K562 (cell line): ENCODE data around the gene CIAO3. TPM values are rescaled to one million over a fixed set of nuclear protein-coding genes. Genes with fewer than 3 reads are reported as not detected.
A peak's percentile ranks its signal among the peaks of the same experiment; 100 is the strongest.

Experiments
- ATF1 ChIP-seq, 2 experiments: fragments of 450-650 bp in 1 of 2; IDR thresholded peaks; 2 replicates each; pipeline ENCODE4 v1.6.1; 2016; ENCODE audit warnings: missing compliant biosample characterization in 1 of 2, missing genetic modification characterization in 1 of 2
- FOXM1 ChIP-seq, 2 experiments: fragments of 450-650 bp in 1 of 2; sonication (generic) in 1 of 2; formaldehyde crosslinking in 1 of 2; IDR thresholded peaks; 2 replicates each; pipeline versions ENCODE4 v1.6.1 to v1.9.0; 2017 to 2022; ENCODE audit warnings: low read depth in 2 of 2, mild to moderate bottlenecking in 2 of 2, missing genetic modification reagents in 1 of 2, moderate library complexity in 1 of 2
- NFE2L1 ChIP-seq: fragments of 450-650 bp; IDR thresholded peaks from 2 replicates; pipeline ENCODE4 v1.6.1; 2016; ENCODE audit warnings: missing genetic modification characterization, low read depth, mild to moderate bottlenecking, missing compliant biosample characterization, moderate library complexity, borderline replicate concordance
- polyA plus RNA-seq, 8 experiments: library from polyadenylated mRNA; depleted of rRNA in 4 of 8; stranded (reverse) in 5 of 8; unstranded in 3 of 8; fragments of >200 nt; fragmentation: Nextera tagmentation in 2 of 8; fragmentation: Illumina TruSeq in 1 of 8; extraction: Ambion mirVana in 2 of 8; extraction: Trizol in 1 of 8; gene quantifications; 2 replicates each; pipeline versions ENCODE4 v1.2.1 to v1.2.3, GENCODE V29; 2011 to 2014; ENCODE audit warnings: inconsistent platforms in 1 of 8, missing spikeins in 1 of 8
- total RNA-seq, 7 experiments: library from RNA; depleted of rRNA in 6 of 7; stranded (reverse); fragments of >200 nt in 6 of 7; fragmentation: Illumina TruSeq in 2 of 7; extraction: Trizol in 2 of 7; gene quantifications; 2 replicates each; pipeline versions ENCODE4 v1.2.1 to v1.2.3, GENCODE V29; 2011 to 2021; ENCODE audit warnings: low replicate concordance in 1 of 7
- TF ChIP-seq, protein P1 (sequence below): fragments of 450-650 bp; IDR thresholded peaks from 2 replicates; pipeline ENCODE4 v1.6.1; 2016; ENCODE audit warnings: mild to moderate bottlenecking, moderate library complexity
- TF ChIP-seq, protein P2 (sequence below): fragments of 250-450 bp; sonication (Bioruptor Pico); IDR thresholded peaks from 2 replicates; pipeline ENCODE4 v1.5.0; 2021; ENCODE audit warnings: mild to moderate bottlenecking, borderline replicate concordance
- TF ChIP-seq, protein P3 (sequence below): sonication (generic); formaldehyde crosslinking; IDR thresholded peaks from 2 replicates; pipeline ENCODE4 v1.9.0; 2022; ENCODE audit warnings: mild to moderate bottlenecking, missing genetic modification reagents

The CIAO3 gene
- total and polyA plus RNA-seq, 9 of the 15 experiments (the other 6 are each of a cell fraction or from before 2014, with no cell fraction given): 2.2 to 35.6 (median 18.7) TPM

DNA sequence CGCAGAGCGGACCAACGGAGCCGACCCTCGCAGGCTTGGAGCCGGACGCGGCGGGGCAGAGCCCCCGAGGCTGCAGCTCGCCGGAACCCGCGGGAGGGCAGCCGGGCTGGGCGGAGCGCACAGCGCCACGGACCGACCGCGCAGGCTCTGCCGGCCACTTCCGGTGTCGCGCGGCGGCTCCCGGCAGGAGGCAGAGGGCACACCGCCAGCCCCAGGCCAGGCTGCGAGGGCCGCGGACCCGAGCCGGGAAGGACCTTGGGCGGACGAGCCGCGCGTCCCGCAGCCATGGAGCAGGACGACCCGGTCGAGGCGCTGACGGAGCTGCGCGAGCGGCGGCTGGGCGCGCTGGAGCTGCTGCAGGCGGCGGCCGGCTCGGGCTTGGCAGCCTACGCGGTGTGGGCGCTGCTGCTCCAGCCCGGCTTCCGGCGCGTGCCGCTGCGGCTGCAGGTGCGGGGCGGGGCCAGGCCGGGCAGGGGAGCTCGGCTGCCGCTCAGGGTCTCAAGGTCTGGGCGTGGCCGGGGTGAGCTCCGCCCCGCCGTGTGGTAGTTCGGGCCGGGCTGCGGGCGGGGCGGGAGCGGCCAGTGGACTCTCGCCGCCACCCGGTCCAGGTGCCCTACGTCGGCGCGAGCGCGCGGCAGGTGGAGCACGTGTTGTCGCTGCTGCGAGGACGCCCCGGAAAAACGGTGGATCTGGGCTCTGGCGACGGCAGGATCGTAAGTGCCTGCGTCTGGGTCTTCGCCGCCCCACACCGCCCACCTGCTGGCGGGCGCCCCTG, 19.6 kb downstream of the CIAO3 start, which contains the start of gene ANTKMT (continued):
- TF ChIP-seq, protein P1, sequence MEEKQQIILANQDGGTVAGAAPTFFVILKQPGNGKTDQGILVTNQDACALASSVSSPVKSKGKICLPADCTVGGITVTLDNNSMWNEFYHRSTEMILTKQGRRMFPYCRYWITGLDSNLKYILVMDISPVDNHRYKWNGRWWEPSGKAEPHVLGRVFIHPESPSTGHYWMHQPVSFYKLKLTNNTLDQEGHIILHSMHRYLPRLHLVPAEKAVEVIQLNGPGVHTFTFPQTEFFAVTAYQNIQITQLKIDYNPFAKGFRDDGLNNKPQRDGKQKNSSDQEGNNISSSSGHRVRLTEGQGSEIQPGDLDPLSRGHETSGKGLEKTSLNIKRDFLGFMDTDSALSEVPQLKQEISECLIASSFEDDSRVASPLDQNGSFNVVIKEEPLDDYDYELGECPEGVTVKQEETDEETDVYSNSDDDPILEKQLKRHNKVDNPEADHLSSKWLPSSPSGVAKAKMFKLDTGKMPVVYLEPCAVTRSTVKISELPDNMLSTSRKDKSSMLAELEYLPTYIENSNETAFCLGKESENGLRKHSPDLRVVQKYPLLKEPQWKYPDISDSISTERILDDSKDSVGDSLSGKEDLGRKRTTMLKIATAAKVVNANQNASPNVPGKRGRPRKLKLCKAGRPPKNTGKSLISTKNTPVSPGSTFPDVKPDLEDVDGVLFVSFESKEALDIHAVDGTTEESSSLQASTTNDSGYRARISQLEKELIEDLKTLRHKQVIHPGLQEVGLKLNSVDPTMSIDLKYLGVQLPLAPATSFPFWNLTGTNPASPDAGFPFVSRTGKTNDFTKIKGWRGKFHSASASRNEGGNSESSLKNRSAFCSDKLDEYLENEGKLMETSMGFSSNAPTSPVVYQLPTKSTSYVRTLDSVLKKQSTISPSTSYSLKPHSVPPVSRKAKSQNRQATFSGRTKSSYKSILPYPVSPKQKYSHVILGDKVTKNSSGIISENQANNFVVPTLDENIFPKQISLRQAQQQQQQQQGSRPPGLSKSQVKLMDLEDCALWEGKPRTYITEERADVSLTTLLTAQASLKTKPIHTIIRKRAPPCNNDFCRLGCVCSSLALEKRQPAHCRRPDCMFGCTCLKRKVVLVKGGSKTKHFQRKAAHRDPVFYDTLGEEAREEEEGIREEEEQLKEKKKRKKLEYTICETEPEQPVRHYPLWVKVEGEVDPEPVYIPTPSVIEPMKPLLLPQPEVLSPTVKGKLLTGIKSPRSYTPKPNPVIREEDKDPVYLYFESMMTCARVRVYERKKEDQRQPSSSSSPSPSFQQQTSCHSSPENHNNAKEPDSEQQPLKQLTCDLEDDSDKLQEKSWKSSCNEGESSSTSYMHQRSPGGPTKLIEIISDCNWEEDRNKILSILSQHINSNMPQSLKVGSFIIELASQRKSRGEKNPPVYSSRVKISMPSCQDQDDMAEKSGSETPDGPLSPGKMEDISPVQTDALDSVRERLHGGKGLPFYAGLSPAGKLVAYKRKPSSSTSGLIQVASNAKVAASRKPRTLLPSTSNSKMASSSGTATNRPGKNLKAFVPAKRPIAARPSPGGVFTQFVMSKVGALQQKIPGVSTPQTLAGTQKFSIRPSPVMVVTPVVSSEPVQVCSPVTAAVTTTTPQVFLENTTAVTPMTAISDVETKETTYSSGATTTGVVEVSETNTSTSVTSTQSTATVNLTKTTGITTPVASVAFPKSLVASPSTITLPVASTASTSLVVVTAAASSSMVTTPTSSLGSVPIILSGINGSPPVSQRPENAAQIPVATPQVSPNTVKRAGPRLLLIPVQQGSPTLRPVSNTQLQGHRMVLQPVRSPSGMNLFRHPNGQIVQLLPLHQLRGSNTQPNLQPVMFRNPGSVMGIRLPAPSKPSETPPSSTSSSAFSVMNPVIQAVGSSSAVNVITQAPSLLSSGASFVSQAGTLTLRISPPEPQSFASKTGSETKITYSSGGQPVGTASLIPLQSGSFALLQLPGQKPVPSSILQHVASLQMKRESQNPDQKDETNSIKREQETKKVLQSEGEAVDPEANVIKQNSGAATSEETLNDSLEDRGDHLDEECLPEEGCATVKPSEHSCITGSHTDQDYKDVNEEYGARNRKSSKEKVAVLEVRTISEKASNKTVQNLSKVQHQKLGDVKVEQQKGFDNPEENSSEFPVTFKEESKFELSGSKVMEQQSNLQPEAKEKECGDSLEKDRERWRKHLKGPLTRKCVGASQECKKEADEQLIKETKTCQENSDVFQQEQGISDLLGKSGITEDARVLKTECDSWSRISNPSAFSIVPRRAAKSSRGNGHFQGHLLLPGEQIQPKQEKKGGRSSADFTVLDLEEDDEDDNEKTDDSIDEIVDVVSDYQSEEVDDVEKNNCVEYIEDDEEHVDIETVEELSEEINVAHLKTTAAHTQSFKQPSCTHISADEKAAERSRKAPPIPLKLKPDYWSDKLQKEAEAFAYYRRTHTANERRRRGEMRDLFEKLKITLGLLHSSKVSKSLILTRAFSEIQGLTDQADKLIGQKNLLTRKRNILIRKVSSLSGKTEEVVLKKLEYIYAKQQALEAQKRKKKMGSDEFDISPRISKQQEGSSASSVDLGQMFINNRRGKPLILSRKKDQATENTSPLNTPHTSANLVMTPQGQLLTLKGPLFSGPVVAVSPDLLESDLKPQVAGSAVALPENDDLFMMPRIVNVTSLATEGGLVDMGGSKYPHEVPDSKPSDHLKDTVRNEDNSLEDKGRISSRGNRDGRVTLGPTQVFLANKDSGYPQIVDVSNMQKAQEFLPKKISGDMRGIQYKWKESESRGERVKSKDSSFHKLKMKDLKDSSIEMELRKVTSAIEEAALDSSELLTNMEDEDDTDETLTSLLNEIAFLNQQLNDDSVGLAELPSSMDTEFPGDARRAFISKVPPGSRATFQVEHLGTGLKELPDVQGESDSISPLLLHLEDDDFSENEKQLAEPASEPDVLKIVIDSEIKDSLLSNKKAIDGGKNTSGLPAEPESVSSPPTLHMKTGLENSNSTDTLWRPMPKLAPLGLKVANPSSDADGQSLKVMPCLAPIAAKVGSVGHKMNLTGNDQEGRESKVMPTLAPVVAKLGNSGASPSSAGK: peak; percentile 97
- TF ChIP-seq, protein P2, sequence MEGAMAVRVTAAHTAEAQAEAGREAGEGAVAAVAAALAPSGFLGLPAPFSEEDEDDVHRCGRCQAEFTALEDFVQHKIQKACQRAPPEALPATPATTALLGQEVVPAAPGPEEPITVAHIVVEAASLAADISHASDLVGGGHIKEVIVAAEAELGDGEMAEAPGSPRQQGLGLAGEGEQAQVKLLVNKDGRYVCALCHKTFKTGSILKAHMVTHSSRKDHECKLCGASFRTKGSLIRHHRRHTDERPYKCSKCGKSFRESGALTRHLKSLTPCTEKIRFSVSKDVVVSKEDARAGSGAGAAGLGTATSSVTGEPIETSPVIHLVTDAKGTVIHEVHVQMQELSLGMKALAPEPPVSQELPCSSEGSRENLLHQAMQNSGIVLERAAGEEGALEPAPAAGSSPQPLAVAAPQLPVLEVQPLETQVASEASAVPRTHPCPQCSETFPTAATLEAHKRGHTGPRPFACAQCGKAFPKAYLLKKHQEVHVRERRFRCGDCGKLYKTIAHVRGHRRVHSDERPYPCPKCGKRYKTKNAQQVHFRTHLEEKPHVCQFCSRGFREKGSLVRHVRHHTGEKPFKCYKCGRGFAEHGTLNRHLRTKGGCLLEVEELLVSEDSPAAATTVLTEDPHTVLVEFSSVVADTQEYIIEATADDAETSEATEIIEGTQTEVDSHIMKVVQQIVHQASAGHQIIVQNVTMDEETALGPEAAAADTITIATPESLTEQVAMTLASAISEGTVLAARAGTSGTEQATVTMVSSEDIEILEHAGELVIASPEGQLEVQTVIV: peak; percentile 87
- TF ChIP-seq NFE2L1 (tag): no peak
- TF ChIP-seq, protein P3, sequence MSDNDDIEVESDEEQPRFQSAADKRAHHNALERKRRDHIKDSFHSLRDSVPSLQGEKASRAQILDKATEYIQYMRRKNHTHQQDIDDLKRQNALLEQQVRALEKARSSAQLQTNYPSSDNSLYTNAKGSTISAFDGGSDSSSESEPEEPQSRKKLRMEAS (CRISPR knock-in tag): peak; percentile 93
- no peak for TF ChIP-seq ATF1 (CRISPR knock-in tag; IDR thresholded peaks at IDR 0.05)
- TF ChIP-seq ATF1 (tag; IDR thresholded peaks at IDR 0.05): peak; percentile 76
- TF ChIP-seq FOXM1 (IDR thresholded peaks at IDR 0.05; ENCODE audit: low read depth): no peak
- no peak; the same call in 1 of the 2 replicates for TF ChIP-seq FOXM1 (CRISPR knock-in tag; IDR thresholded peaks at IDR 0.05; ENCODE audit: low read depth)
